H9 (cell line): Measurements from ENCODE around the gene HDLBP. TPM values are rescaled to one million over a fixed set of nuclear protein-coding genes. Genes with fewer than 3 reads are reported as not detected.

Source experiments
- DNase-seq: peaks from one replicate; pipeline ENCODE4 v3.0.0-alpha.2; 2017
- H2AFZ ChIP-seq: one replicate; pipeline ENCODE4 v1.6.1; 2013; ENCODE audit warnings: mild to moderate bottlenecking, low read length, control low read depth, moderate library complexity
- H2AK5ac ChIP-seq: 2 replicates; pipeline ENCODE4 v1.6.1; 2013; ENCODE audit warnings: low read length, control low read depth, mixed read lengths; ENCODE audit not compliant: insufficient read length
- H2BK120ac ChIP-seq: one replicate; pipeline ENCODE4 v1.6.1; 2013; ENCODE audit warnings: low read depth, mild to moderate bottlenecking, low read length, control low read depth, inconsistent platforms; ENCODE audit not compliant: poor library complexity, severe bottlenecking
- H2BK12ac ChIP-seq: 2 replicates; pipeline ENCODE4 v1.6.1; 2013; ENCODE audit warnings: low read length, control low read depth, mixed read lengths, low read depth; ENCODE audit not compliant: insufficient read length
- H2BK15ac ChIP-seq: 2 replicates; pipeline ENCODE4 v1.6.1; 2013; ENCODE audit warnings: low read depth, low read length, control low read depth
- H2BK20ac ChIP-seq: one replicate; pipeline ENCODE4 v1.6.1; 2013; ENCODE audit warnings: low read depth, mild to moderate bottlenecking, low read length, control low read depth, inconsistent platforms; ENCODE audit not compliant: poor library complexity, severe bottlenecking
- H2BK5ac ChIP-seq: 2 replicates; pipeline ENCODE4 v1.6.1; 2013; ENCODE audit warnings: low read length, control low read depth, mixed read lengths; ENCODE audit not compliant: insufficient read length
- H3K14ac ChIP-seq: 2 replicates; pipeline ENCODE4 v1.6.1; 2013; ENCODE audit warnings: low read length, control low read depth; ENCODE audit not compliant: insufficient read depth
- H3K18ac ChIP-seq: 2 replicates; pipeline ENCODE4 v1.6.1; 2013; ENCODE audit warnings: low read depth, mild to moderate bottlenecking, mixed read lengths, low read length, control low read depth; ENCODE audit not compliant: insufficient read length
- H3K23ac ChIP-seq: 2 replicates; pipeline ENCODE4 v1.6.1; 2013; ENCODE audit warnings: low read length, control low read depth, mixed read lengths, low read depth; ENCODE audit not compliant: insufficient read length
- H3K23me2 ChIP-seq: 2 replicates; pipeline ENCODE4 v1.6.1; 2013; ENCODE audit warnings: low read depth, mild to moderate bottlenecking, mixed read lengths, low read length, control low read depth; ENCODE audit not compliant: insufficient read length, poor library complexity, severe bottlenecking
- H3K27ac ChIP-seq: 2 replicates; pipeline ENCODE4 v1.5.1; 2013; ENCODE audit warnings: low read length, control low read depth, mixed read lengths, low read depth; ENCODE audit not compliant: insufficient read length
- H3K27me3 ChIP-seq: 2 replicates; pipeline ENCODE4 v1.6.1; 2013; ENCODE audit warnings: low read length, control low read depth, inconsistent platforms; ENCODE audit not compliant: insufficient read depth
- H3K4ac ChIP-seq: 2 replicates; pipeline ENCODE4 v1.6.1; 2013; ENCODE audit warnings: low read depth, mild to moderate bottlenecking, control low read depth, inconsistent platforms, low read length, moderate library complexity
- H3K4me1 ChIP-seq: 2 replicates; pipeline ENCODE4 v1.6.1; 2013; ENCODE audit warnings: low read length, control low read depth, inconsistent platforms; ENCODE audit not compliant: insufficient read depth
- H3K4me2 ChIP-seq: 2 replicates; pipeline ENCODE4 v1.6.1; 2013; ENCODE audit warnings: low read length, control low read depth, mixed read lengths; ENCODE audit not compliant: insufficient read length, insufficient read depth
- H3K56ac ChIP-seq: 2 replicates; pipeline ENCODE4 v1.6.1; 2013; ENCODE audit warnings: low read depth, mild to moderate bottlenecking, mixed read lengths, low read length, control low read depth; ENCODE audit not compliant: insufficient read length
- H3K79me1 ChIP-seq: 2 replicates; pipeline ENCODE4 v1.6.1; 2013; ENCODE audit warnings: low read depth, mild to moderate bottlenecking, moderate library complexity, low read length, control low read depth, inconsistent platforms; ENCODE audit not compliant: insufficient read depth, poor library complexity, severe bottlenecking
- H3K79me2 ChIP-seq: 2 replicates; pipeline ENCODE4 v1.6.1; 2013; ENCODE audit warnings: low read length, control low read depth, inconsistent platforms; ENCODE audit not compliant: insufficient read depth
- H3K9ac ChIP-seq: 2 replicates; pipeline ENCODE4 v1.6.1; 2013; ENCODE audit warnings: low read length, control low read depth, mixed read lengths; ENCODE audit not compliant: insufficient read length; ENCODE audit errors: extremely low read depth
- H3K9me3 ChIP-seq: one replicate; pipeline ENCODE4 v1.6.1; 2013; ENCODE audit warnings: low read depth, low read length, inconsistent platforms; ENCODE audit not compliant: control insufficient read depth
- H3T11ph ChIP-seq: one replicate; pipeline ENCODE4 v1.6.1; 2013; ENCODE audit warnings: mild to moderate bottlenecking, low read length, control low read depth, inconsistent platforms
- H4K20me1 ChIP-seq: one replicate; pipeline ENCODE4 v1.6.1; 2013; ENCODE audit not compliant: control insufficient read depth, insufficient read length, insufficient read depth
- H4K5ac ChIP-seq: 2 replicates; pipeline ENCODE4 v1.6.1; 2013; ENCODE audit warnings: low read depth, mild to moderate bottlenecking, mixed read lengths, low read length, control low read depth; ENCODE audit not compliant: insufficient read length
- H4K8ac ChIP-seq: replicated peaks from 2 replicates; pipeline ENCODE4 v1.6.1; 2013; ENCODE audit warnings: low read length, control low read depth, mixed read lengths, low read depth; ENCODE audit not compliant: insufficient read length
- H4K91ac ChIP-seq: 2 replicates; pipeline ENCODE4 v1.6.1; 2013; ENCODE audit warnings: low read depth, mild to moderate bottlenecking, moderate library complexity, mixed read lengths, low read length, control low read depth; ENCODE audit not compliant: insufficient read length
- H3K27ac Mint-ChIP-seq, 3 experiments: 2 replicates in 2 of 3; 3 replicates in 1 of 3; pipeline ENCODE4 v1.8.0; 2020 to 2021; ENCODE audit warnings: mixed read lengths in 3 of 3, mild to moderate bottlenecking in 1 of 3, moderate library complexity in 1 of 3
- H3K27me3 Mint-ChIP-seq: 2 replicates; pipeline ENCODE4 v1.8.0; 2021; ENCODE audit warnings: low read depth, mild to moderate bottlenecking, moderate library complexity, mixed read lengths
- H3K36me3 Mint-ChIP-seq, 3 experiments: 2 replicates in 2 of 3; 3 replicates in 1 of 3; pipeline ENCODE4 v1.8.0; 2020 to 2021; ENCODE audit warnings: low read depth in 3 of 3, mixed read lengths in 3 of 3; ENCODE audit not compliant: insufficient read depth in 1 of 3
- H3K4me1 Mint-ChIP-seq, 2 experiments: 2 replicates each; pipeline ENCODE4 v1.8.0; 2020; ENCODE audit warnings: mixed read lengths in 2 of 2
- H3K4me3 Mint-ChIP-seq, 2 experiments: 2 replicates in 1 of 2; 3 replicates in 1 of 2; pipeline ENCODE4 v1.8.0; 2020 to 2021; ENCODE audit warnings: mild to moderate bottlenecking in 2 of 2, mixed read lengths in 2 of 2, moderate library complexity in 1 of 2
- H3K9me3 Mint-ChIP-seq, 2 experiments: 2 replicates in 1 of 2; 3 replicates in 1 of 2; pipeline ENCODE4 v1.8.0; 2020; ENCODE audit warnings: mild to moderate bottlenecking in 2 of 2, mixed read lengths in 2 of 2, moderate library complexity in 1 of 2
- WGBS: extraction: QIAGEN DNeasy Blood & Tissue Kit; methylation state at CpG from one replicate; pipeline ENCODE4 v1.1.7; 2013; ENCODE audit warnings: missing lambda C conversion rate, low lambda C conversion rate, mixed read lengths; ENCODE audit not compliant: insufficient read length; ENCODE audit errors: extremely low coverage; 5-methylcytosine and 5-hydroxymethylcytosine counted together
- total RNA-seq: library from RNA; stranded (reverse); gene quantifications from 2 replicates; pipeline ENCODE4 v1.2.1, GENCODE V29; 2021
- TF ChIP-seq, protein P1 (sequence below): fragments of 200-600 bp; sonication (generic); conservative IDR thresholded peaks from 3 replicates; pipeline ENCODE4 v1.8.0; 2021; ENCODE audit warnings: antibody characterized with exemption, mild to moderate bottlenecking

HDLBP gene
- total RNA-seq, 1 experiment from 2014 or later = 364 TPM

DNA sequence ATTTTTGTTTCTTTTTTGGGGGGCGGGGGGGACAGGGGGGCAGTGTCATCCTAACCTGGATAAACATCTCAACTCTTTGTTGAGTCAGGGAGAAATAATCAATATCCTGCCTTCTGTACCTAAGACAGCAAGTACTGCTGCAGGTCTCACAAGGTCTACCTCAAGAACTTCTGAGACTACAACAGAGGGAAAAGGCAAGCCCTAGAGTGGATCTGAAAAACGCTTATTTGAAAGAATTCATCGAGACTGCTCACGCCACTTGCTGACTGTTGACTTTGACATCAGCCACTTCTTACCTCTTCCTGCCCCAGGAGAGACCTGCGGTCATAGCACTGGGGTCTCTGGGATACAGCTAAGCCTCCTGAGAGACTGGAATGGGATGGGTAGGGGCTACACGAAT is 8.4 kb downstream of the HDLBP start:
- Mint-ChIP-seq H3K36me3 (no peaks in the 10 kb centered on the region; a peak in 2 of 7 replicates), H3K4me1 (peaks cover 37 to 46% of the 10 kb centered on the region in 2 experiments), H3K9me3 (no peaks in the 10 kb centered on the region), H3K27ac (no peak overlapping the region), H3K27me3 (no peaks in the 10 kb centered on the region), H3K4me3 (no peak overlapping the region)
- H4K8ac ChIP-seq = no peak overlapping the region
- no peak overlapping the region for H2BK20ac ChIP-seq
- DNase-seq = no peak
- H2AK5ac ChIP-seq = no peak overlapping the region
- no peak overlapping the region for H3K56ac ChIP-seq
- H4K91ac ChIP-seq = no peak overlapping the region
- TF ChIP-seq, protein P1, sequence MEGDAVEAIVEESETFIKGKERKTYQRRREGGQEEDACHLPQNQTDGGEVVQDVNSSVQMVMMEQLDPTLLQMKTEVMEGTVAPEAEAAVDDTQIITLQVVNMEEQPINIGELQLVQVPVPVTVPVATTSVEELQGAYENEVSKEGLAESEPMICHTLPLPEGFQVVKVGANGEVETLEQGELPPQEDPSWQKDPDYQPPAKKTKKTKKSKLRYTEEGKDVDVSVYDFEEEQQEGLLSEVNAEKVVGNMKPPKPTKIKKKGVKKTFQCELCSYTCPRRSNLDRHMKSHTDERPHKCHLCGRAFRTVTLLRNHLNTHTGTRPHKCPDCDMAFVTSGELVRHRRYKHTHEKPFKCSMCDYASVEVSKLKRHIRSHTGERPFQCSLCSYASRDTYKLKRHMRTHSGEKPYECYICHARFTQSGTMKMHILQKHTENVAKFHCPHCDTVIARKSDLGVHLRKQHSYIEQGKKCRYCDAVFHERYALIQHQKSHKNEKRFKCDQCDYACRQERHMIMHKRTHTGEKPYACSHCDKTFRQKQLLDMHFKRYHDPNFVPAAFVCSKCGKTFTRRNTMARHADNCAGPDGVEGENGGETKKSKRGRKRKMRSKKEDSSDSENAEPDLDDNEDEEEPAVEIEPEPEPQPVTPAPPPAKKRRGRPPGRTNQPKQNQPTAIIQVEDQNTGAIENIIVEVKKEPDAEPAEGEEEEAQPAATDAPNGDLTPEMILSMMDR = no peak
- H2BK12ac ChIP-seq = no peak overlapping the region
- H3K9me3 ChIP-seq = no peaks in the 10 kb centered on the region
- no peak overlapping the region for H3K14ac ChIP-seq
- no peak overlapping the region for H3K4me2 ChIP-seq
- no peak overlapping the region for H4K5ac ChIP-seq
- H3T11ph ChIP-seq = no peak overlapping the region
- no peak overlapping the region for H3K4ac ChIP-seq
- H3K27ac ChIP-seq = no peak overlapping the region
- H3K18ac ChIP-seq = no peak overlapping the region
- H3K23ac ChIP-seq = no peak overlapping the region
- H3K23me2 ChIP-seq = no peaks in the 10 kb centered on the region
- H2BK5ac ChIP-seq = no peak overlapping the region
- H3K79me1 ChIP-seq = peaks cover 9% of the 10 kb centered on the region
- H2BK15ac ChIP-seq = no peak overlapping the region
- H2AFZ ChIP-seq = no peak overlapping the region
- no CpG with 5 or more reads among the region's 6 CpGs for WGBS
- peaks cover 66% of the 10 kb centered on the region; the same call in 1 of the 2 replicates for H3K79me2 ChIP-seq
- no peak overlapping the region for H2BK120ac ChIP-seq
- no peaks in the 10 kb centered on the region for H4K20me1 ChIP-seq
- peaks cover 2% of the 10 kb centered on the region; the same call in 1 of the 2 replicates for H3K4me1 ChIP-seq
- no peak overlapping the region for H3K9ac ChIP-seq
- no peaks in the 10 kb centered on the region for H3K27me3 ChIP-seq
